NCI-H2081 treated with DMSO at 0.1 percent for 48 hours (cell line): ENCODE measurements around the gene FAM174C.

Experiments used
- DNase-seq: peaks from one replicate; lab custom pipeline; 2025; lab: John Stamatoyannopoulos, UW

FAM174C gene

GRCh38 chr19:1250437-1251260 lies 24.7 kb upstream of the FAM174C start:
- no peak for DNase-seq

- DNase-seq: no peak
Observed at GRCh38 chr19:1251330-1252220, 23.8 kb upstream of the FAM174C start.

GRCh38 chr19:1252221-1252820 lies 23.0 kb upstream of the FAM174C start:
- DNase-seq: no peak

- DNase-seq: peak; percentile 37
Observed at GRCh38 chr19:1252821-1253513, 22.4 kb upstream of the FAM174C start.

- no peak for DNase-seq
Observed at GRCh38 chr19:1253514-1254080, 21.7 kb upstream of the FAM174C start.

- no peak for DNase-seq
Observed at GRCh38 chr19:1254081-1254527, 21.2 kb upstream of the FAM174C start.

- no peak for DNase-seq
Observed at GRCh38 chr19:1254530-1255185, 20.7 kb upstream of the FAM174C start.

- DNase-seq: no peak
Observed at GRCh38 chr19:1255186-1256161, 19.9 kb upstream of the FAM174C start.

GRCh38 chr19:1256646-1257474 lies 18.5 kb upstream of the FAM174C start:
- no peak for DNase-seq

- DNase-seq: no peak
Observed at GRCh38 chr19:1257475-1258162, 17.7 kb upstream of the FAM174C start.

- DNase-seq: no peak
Observed at GRCh38 chr19:1258163-1258492, 17.2 kb upstream of the FAM174C start.

- no peak for DNase-seq
Observed at GRCh38 chr19:1258707-1259205, 16.6 kb upstream of the FAM174C start.

- DNase-seq: no peak
Observed at GRCh38 chr19:1259206-1259875, 16.0 kb upstream of the FAM174C start.

GRCh38 chr19:1259876-1260748 lies 15.2 kb upstream of the FAM174C start:
- no peak for DNase-seq

- DNase-seq: peak; percentile 85
Observed at GRCh38 chr19:1260749-1261537, 14.4 kb upstream of the FAM174C start.

- no peak for DNase-seq
Observed at GRCh38 chr19:1261538-1261797, 13.9 kb upstream of the FAM174C start.
